Liver (tissue), 9 donors: ENCODE data around the gene LRRC7. TPM values are rescaled to one million over a fixed set of nuclear protein-coding genes. Genes with fewer than 3 reads are reported as not detected.

Experiments
- DNase-seq: peaks from one replicate; pipeline ENCODE4 v3.0.0-alpha.2; 2017; ENCODE audit warnings: low spot score
- H3K27ac ChIP-seq, 2 donors: one replicate each; pipeline ENCODE4 v1.7.0; 2013; ENCODE audit warnings: inconsistent platforms in 2 of 2, low read length in 2 of 2, control low read depth in 1 of 2, low read depth in 1 of 2, mild to moderate bottlenecking in 1 of 2
- H3K27me3 ChIP-seq, 4 donors: one replicate each; pipeline versions ENCODE4 v1.6.1 to v1.7.0; 2013; ENCODE audit warnings: low read length in 3 of 4, inconsistent platforms in 1 of 4, mild to moderate bottlenecking in 1 of 4, moderate library complexity in 1 of 4; ENCODE audit not compliant: control insufficient read depth in 4 of 4, insufficient read depth in 4 of 4
- H3K36me3 ChIP-seq, 4 donors: one replicate each; pipeline versions ENCODE4 v1.6.1 to v1.7.0; 2013; ENCODE audit warnings: low read length in 3 of 4, mild to moderate bottlenecking in 3 of 4, low read depth in 1 of 4, moderate library complexity in 1 of 4; ENCODE audit not compliant: control insufficient read depth in 4 of 4, insufficient read depth in 3 of 4
- H3K4me1 ChIP-seq, 4 donors: one replicate each; pipeline versions ENCODE4 v1.6.1 to v1.7.0; 2013; ENCODE audit warnings: low read length in 3 of 4, mild to moderate bottlenecking in 3 of 4, moderate library complexity in 1 of 4; ENCODE audit not compliant: control insufficient read depth in 4 of 4, insufficient read depth in 4 of 4
- H3K4me3 ChIP-seq, 3 donors: one replicate each; pipeline versions ENCODE4 v1.6.1 to v1.7.0; 2013; ENCODE audit warnings: low read length in 3 of 3, control low read depth in 1 of 3, low read depth in 1 of 3, mild to moderate bottlenecking in 1 of 3
- H3K9ac ChIP-seq, 2 donors: one replicate each; pipeline ENCODE4 v1.7.0; 2013; ENCODE audit warnings: low read length in 2 of 2, mild to moderate bottlenecking in 2 of 2, moderate library complexity in 2 of 2, control low read depth in 1 of 2, low read depth in 1 of 2
- H3K9me3 ChIP-seq, 4 donors: one replicate each; pipeline versions ENCODE4 v1.6.1 to v1.7.0; 2013; ENCODE audit warnings: low read length in 3 of 4; ENCODE audit not compliant: control insufficient read depth in 4 of 4
- ATF3 ChIP-seq: IDR thresholded peaks from 2 replicates; pipeline ENCODE4 v1.6.1; 2016; ENCODE audit warnings: antibody characterized with exemption
- CTCF ChIP-seq: fragments of 150-350 bp; IDR thresholded peaks from 2 replicates; pipeline ENCODE4 v1.5.1; 2017; ENCODE audit warnings: improper control_type of control experiment, low read depth, low read length; ENCODE audit not compliant: missing input control
- FOXA1 ChIP-seq: IDR thresholded peaks from 2 replicates; pipeline ENCODE4 v1.6.1; 2016; ENCODE audit warnings: antibody characterized with exemption
- FOXA2 ChIP-seq: IDR thresholded peaks from 2 replicates; pipeline ENCODE4 v1.6.1; 2016; ENCODE audit warnings: antibody characterized with exemption
- GABPA ChIP-seq, 2 donors: IDR thresholded peaks in 1 of 2; conservative IDR thresholded peaks in 1 of 2; 2 replicates each; pipeline ENCODE4 v1.6.1; 2016; ENCODE audit warnings: antibody characterized with exemption in 2 of 2, mild to moderate bottlenecking in 1 of 2, moderate library complexity in 1 of 2
- HNF4A ChIP-seq, 2 donors: conservative IDR thresholded peaks; 2 replicates each; pipeline ENCODE4 v1.6.1; 2016; ENCODE audit warnings: antibody characterized with exemption in 2 of 2, mild to moderate bottlenecking in 2 of 2
- HNF4G ChIP-seq: IDR thresholded peaks from 2 replicates; pipeline ENCODE4 v1.6.1; 2016; ENCODE audit warnings: antibody characterized with exemption
- JUND ChIP-seq, 2 donors: IDR thresholded peaks; 2 replicates each; pipeline ENCODE4 v1.6.1; 2016; ENCODE audit warnings: antibody characterized with exemption in 2 of 2
- MAX ChIP-seq: IDR thresholded peaks from 2 replicates; pipeline ENCODE4 v1.6.1; 2016; ENCODE audit warnings: antibody characterized with exemption
- NR2F2 ChIP-seq: IDR thresholded peaks from 2 replicates; pipeline ENCODE4 v1.6.1; 2016; ENCODE audit warnings: antibody characterized with exemption
- RAD21 ChIP-seq, 2 donors: IDR thresholded peaks; 2 replicates each; pipeline ENCODE4 v1.6.1; 2016; ENCODE audit warnings: antibody characterized with exemption in 2 of 2, mild to moderate bottlenecking in 2 of 2
- REST ChIP-seq: IDR thresholded peaks from 2 replicates; pipeline ENCODE4 v1.6.1; 2016; ENCODE audit warnings: antibody characterized with exemption, mild to moderate bottlenecking
- RXRA ChIP-seq, 2 donors: IDR thresholded peaks; 2 replicates each; pipeline ENCODE4 v1.6.1; 2017 to 2018; ENCODE audit warnings: antibody characterized with exemption in 2 of 2, mild to moderate bottlenecking in 1 of 2
- SP1 ChIP-seq: IDR thresholded peaks from 2 replicates; pipeline ENCODE4 v1.6.1; 2018; ENCODE audit warnings: antibody characterized with exemption, mild to moderate bottlenecking
- TAF1 ChIP-seq: conservative IDR thresholded peaks from 2 replicates; pipeline ENCODE4 v1.6.1; 2016; ENCODE audit warnings: antibody characterized with exemption, mild to moderate bottlenecking
- YY1 ChIP-seq: IDR thresholded peaks from 2 replicates; pipeline ENCODE4 v1.6.1; 2016; ENCODE audit warnings: antibody characterized with exemption, mild to moderate bottlenecking
- ZBTB33 ChIP-seq: IDR thresholded peaks from 2 replicates; pipeline ENCODE4 v1.6.1; 2016; ENCODE audit warnings: antibody characterized with exemption
- WGBS: extraction: QIAGEN DNeasy Blood & Tissue Kit; methylation state at CpG from one replicate; pipeline ENCODE4 v1.1.7; 2013; 5-methylcytosine and 5-hydroxymethylcytosine counted together
- polyA plus RNA-seq, 2 donors: library from polyadenylated mRNA; stranded (reverse) in 1 of 2; unstranded in 1 of 2; fragments of 200-250 nt in 1 of 2; fragments of >200 nt in 1 of 2; fragmentation: Nextera tagmentation in 1 of 2; extraction: Ambion mirVana in 1 of 2; gene quantifications; one replicate each; pipeline versions ENCODE4 v1.2.1 to v1.2.3, GENCODE V29; 2013 to 2015
- total RNA-seq, 2 donors: library from RNA; depleted of rRNA; stranded (reverse); fragments of >200 nt; gene quantifications; one replicate each; pipeline ENCODE4 v1.2.3, GENCODE V29; 2014
- donor health status: healthy.
- donor health status: healthy.
- donor health status: healthy.
- donor health status: healthy.
- donor health status: healthy.

LRRC7 gene
- total and polyA plus RNA-seq, 4 donors = 0.08 to 1.1 (median 0.67) TPM

- TF ChIP-seq NR2F2 (no peak), GABPA (IDR thresholded peaks at IDR 0.05 in 1 of 2, conservative IDR thresholded peaks at IDR 0.05 in 1 of 2) (no peak), TAF1 (no peak), JUND (IDR thresholded peaks at IDR 0.05) (no peak), REST (no peak), ATF3 (no peak), FOXA2 (no peak), RXRA (IDR thresholded peaks at IDR 0.05) (no peak), MAX (no peak), RAD21 (IDR thresholded peaks at IDR 0.05) (no peak), FOXA1 (no peak), ZBTB33 (no peak), YY1 (no peak), HNF4G (no peak), HNF4A (conservative IDR thresholded peaks at IDR 0.05) (no peak)
- H3K9me3 ChIP-seq = no peaks in the 10 kb centered on the region
- DNase-seq = no peak
- H3K4me1 ChIP-seq = no peaks in the 10 kb centered on the region
- no peaks in the 10 kb centered on the region for H3K36me3 ChIP-seq
- H3K4me3 ChIP-seq = no peak overlapping the region
- H3K9ac ChIP-seq = no peak overlapping the region
- no peak overlapping the region for H3K27ac ChIP-seq
- no peaks in the 10 kb centered on the region for H3K27me3 ChIP-seq
Observed at GRCh38 chr1:70025846-70026245, 458.1 kb downstream of the LRRC7 start.

- DNase-seq = no peak
- no peak overlapping the region for H3K9ac ChIP-seq
- H3K27ac ChIP-seq = no peak overlapping the region
- H3K27me3 ChIP-seq = no peaks in the 10 kb centered on the region
- WGBS = 76% methylated on average over 5 of the region's 5 CpGs
- H3K4me1 ChIP-seq = no peaks in the 10 kb centered on the region
- no peaks in the 10 kb centered on the region for H3K36me3 ChIP-seq
- H3K4me3 ChIP-seq = no peak overlapping the region
- H3K9me3 ChIP-seq = no peaks in the 10 kb centered on the region
- TF ChIP-seq TAF1 (no peak), ATF3 (no peak), HNF4G (no peak), SP1 (no peak), CTCF (no peak), REST (no peak), NR2F2 (no peak), RAD21 (IDR thresholded peaks at IDR 0.05) (no peak)
Observed at GRCh38 chr1:70033266-70033873, 465.6 kb downstream of the LRRC7 start.
